Measurements from ENCODE around the gene DCT.

DNA sequence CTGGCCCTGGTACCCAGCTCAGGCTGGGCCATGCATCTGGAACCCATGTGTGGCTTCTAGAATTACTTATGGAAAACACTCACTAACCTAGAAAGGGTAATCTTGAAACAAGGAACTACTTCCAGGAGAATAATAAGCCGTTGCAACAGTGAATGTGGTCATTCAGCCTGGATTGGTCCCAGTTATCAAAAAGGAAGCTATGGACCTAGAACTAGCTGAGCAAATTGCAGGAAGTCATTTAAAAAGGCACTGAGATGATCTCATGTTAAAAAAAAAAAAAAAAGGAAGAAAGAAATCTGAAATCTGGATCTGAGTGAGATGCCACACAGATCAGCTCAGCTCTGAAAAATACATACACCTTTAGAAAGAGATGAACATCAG lies 59.6 kb downstream of the DCT start:
- TF ChIP-seq, protein P1, sequence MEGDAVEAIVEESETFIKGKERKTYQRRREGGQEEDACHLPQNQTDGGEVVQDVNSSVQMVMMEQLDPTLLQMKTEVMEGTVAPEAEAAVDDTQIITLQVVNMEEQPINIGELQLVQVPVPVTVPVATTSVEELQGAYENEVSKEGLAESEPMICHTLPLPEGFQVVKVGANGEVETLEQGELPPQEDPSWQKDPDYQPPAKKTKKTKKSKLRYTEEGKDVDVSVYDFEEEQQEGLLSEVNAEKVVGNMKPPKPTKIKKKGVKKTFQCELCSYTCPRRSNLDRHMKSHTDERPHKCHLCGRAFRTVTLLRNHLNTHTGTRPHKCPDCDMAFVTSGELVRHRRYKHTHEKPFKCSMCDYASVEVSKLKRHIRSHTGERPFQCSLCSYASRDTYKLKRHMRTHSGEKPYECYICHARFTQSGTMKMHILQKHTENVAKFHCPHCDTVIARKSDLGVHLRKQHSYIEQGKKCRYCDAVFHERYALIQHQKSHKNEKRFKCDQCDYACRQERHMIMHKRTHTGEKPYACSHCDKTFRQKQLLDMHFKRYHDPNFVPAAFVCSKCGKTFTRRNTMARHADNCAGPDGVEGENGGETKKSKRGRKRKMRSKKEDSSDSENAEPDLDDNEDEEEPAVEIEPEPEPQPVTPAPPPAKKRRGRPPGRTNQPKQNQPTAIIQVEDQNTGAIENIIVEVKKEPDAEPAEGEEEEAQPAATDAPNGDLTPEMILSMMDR (IDR thresholded peaks at IDR 0.05), result no peak
- TF ChIP-seq JUND (IDR thresholded peaks at IDR 0.05) (no peak), EP300 (IDR thresholded peaks at IDR 0.05; ENCODE audit: borderline replicate concordance in 1 of 2, low read depth in 1 of 2, low read length in 1 of 2) (no peak), SIN3A (IDR thresholded peaks at IDR 0.05; ENCODE audit: borderline replicate concordance, low read depth, low read length) (no peak), RFX5 (IDR thresholded peaks at IDR 0.05; ENCODE audit: low read length) (no peak), ELF1 (IDR thresholded peaks at IDR 0.05) (no peak), EZH2phosphoT487 (IDR thresholded peaks at IDR 0.05; ENCODE audit: borderline replicate concordance, low read depth) (no peak)
- TF ChIP-seq, protein P2, sequence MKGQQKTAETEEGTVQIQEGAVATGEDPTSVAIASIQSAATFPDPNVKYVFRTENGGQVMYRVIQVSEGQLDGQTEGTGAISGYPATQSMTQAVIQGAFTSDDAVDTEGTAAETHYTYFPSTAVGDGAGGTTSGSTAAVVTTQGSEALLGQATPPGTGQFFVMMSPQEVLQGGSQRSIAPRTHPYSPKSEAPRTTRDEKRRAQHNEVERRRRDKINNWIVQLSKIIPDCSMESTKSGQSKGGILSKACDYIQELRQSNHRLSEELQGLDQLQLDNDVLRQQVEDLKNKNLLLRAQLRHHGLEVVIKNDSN (IDR thresholded peaks at IDR 0.05; ENCODE audit: borderline replicate concordance, low read depth), result no peak
- TF ChIP-seq, protein P3, sequence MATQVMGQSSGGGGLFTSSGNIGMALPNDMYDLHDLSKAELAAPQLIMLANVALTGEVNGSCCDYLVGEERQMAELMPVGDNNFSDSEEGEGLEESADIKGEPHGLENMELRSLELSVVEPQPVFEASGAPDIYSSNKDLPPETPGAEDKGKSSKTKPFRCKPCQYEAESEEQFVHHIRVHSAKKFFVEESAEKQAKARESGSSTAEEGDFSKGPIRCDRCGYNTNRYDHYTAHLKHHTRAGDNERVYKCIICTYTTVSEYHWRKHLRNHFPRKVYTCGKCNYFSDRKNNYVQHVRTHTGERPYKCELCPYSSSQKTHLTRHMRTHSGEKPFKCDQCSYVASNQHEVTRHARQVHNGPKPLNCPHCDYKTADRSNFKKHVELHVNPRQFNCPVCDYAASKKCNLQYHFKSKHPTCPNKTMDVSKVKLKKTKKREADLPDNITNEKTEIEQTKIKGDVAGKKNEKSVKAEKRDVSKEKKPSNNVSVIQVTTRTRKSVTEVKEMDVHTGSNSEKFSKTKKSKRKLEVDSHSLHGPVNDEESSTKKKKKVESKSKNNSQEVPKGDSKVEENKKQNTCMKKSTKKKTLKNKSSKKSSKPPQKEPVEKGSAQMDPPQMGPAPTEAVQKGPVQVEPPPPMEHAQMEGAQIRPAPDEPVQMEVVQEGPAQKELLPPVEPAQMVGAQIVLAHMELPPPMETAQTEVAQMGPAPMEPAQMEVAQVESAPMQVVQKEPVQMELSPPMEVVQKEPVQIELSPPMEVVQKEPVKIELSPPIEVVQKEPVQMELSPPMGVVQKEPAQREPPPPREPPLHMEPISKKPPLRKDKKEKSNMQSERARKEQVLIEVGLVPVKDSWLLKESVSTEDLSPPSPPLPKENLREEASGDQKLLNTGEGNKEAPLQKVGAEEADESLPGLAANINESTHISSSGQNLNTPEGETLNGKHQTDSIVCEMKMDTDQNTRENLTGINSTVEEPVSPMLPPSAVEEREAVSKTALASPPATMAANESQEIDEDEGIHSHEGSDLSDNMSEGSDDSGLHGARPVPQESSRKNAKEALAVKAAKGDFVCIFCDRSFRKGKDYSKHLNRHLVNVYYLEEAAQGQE (IDR thresholded peaks at IDR 0.05; ENCODE audit: low read depth, low read length), result no peak
- TF ChIP-seq, protein P4, sequence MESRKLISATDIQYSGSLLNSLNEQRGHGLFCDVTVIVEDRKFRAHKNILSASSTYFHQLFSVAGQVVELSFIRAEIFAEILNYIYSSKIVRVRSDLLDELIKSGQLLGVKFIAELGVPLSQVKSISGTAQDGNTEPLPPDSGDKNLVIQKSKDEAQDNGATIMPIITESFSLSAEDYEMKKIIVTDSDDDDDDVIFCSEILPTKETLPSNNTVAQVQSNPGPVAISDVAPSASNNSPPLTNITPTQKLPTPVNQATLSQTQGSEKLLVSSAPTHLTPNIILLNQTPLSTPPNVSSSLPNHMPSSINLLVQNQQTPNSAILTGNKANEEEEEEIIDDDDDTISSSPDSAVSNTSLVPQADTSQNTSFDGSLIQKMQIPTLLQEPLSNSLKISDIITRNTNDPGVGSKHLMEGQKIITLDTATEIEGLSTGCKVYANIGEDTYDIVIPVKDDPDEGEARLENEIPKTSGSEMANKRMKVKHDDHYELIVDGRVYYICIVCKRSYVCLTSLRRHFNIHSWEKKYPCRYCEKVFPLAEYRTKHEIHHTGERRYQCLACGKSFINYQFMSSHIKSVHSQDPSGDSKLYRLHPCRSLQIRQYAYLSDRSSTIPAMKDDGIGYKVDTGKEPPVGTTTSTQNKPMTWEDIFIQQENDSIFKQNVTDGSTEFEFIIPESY (IDR thresholded peaks at IDR 0.05; ENCODE audit: borderline replicate concordance, low read depth), result no peak

All from SK-N-SH (cell line).